HG03060 (cell line): ENCODE results near the gene PPP1R3G.
"Not testable (repeated sequence)": the region's sequence is repeated elsewhere in the genome, so short reads cannot be mapped to it uniquely, and the experiment has no call there.

Experiments
- ATAC-seq: cut with Tn5 transposase; IDR thresholded peaks from one replicate; pipeline ENCODE4 v1.9.1; 2021; ENCODE audit warnings: low read depth, moderate number of reproducible peaks; ENCODE audit not compliant: unreplicated experiment

The PPP1R3G gene

DNA sequence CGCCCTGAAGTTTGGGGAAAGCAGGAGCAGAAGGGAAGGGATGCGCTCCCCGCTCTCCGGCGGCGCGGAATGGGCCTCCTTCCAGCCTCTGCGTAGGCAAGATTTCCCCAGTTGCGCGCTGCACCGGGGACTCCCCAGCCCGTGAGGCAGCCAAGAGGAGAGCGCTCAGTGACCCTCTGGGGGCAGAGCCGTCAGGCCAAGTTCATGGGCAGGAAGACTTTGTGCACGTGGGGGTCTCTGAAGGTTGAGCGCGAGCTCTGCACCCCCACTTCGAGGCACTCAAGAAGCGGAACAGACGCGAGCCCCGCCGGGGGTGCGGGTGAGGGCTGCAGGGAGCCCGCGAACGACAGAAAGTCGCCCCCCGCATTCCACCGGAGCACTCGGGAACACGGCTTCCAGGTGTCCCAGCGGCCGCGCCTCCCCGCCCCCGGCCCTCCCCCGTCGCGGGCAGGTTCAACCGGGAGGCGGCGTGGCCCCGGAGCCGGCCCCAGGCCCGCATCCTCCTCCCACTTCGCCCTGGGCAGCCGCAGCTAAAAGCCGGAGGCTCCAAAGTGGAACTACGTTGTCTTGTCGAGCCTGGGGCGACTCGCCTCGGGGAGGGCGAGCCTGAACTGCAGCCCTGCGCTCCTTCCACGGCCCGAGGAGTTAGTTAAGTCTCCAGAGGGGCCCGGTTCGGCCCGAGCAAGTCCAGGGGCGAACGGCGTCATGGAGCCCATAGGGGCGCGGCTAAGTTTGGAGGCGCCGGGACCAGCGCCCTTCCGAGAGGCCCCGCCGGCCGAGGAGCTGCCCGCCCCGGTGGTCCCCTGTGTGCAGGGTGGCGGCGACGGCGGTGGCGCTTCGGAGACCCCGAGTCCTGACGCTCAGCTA, at the start of gene PPP1R3G:
PPP1R3G (plus strand) TSS at position 561 of the 867 bp plus-strand sequence; CDS start at position 706, 145 bp downstream.
- no peak for ATAC-seq

DNA sequence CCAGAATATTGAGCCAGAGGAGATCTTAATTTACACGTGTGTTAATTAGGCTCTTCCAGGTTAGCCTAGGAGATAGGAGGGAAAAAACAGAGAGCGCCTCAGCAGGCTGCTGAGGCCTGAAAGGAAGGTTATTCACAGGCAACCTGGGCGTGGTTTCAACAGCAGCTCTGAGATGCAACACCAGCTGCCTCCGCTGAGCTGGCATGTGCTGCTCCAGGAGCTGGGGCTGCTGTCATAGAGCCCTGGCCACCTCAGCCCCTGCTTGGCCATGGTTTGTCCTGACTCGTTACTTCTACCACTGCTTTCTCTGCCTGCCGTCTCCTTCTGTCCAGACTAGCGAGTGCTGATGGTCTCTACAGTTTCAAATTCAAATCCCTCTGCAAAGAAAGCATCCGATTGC, 48.9 kb upstream of the PPP1R3G start:
- no peak for ATAC-seq

- no peak for ATAC-seq
Measured at GRCh38 chr6:5041955-5042354, 43.2 kb upstream of the PPP1R3G start.

DNA sequence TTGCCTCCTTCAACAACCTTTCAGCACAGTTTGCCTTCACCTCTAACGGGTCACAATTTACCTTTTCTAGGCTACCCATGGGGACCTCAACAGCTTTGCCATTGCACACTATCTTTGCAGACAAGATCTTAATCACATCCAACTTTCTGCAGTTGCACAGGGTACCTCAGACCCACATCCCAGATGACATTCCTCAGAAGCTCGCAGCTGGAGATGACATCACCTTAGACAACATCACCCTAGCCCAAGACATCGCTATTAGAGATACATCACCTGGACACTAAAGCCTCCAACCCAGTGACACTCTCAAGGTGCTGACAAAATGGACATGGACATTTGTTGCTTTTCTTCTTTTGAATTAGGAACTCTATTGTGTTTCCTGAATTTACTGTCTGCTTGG, 42.7 kb upstream of the PPP1R3G start:
- no peak for ATAC-seq

DNA sequence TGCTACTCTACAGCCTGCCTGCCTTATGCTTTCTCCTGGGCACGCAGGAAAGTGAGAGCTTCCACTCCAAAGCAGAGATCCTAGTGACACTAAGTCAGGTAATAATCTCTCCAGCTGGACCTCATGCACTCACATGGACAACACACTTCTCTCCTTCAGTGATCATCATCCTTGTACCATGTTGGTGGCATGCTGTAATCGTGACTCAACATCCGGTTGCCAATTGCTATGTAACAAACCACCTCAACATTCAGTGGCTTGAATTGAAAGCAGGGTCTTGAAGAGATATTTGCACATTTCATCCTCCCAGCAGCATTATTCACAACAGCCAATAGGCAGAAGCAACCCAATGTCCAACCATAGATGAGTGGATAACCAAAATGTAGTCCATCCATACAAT, 40.3 kb upstream of the PPP1R3G start:
- no peak for ATAC-seq

DNA sequence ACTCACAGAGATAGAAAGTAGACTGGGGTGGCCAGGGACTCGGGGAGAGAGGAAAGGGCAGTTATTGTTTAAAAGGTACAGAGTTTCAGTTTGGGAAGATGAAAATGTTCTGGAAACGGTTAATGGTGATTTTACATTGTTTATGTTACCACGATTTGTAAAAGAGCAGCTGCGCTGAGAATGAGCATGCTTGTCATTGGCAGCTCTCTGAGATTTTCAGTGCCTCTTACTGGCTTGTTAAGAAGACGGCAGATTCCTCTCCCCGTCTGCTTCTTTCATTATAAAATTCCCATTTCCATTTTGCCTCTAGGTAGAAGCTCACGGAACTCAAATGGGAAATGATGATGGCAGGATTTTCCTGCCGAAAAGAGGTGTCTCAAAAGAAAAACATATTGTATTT, 39.7 kb upstream of the PPP1R3G start:
- no peak for ATAC-seq

DNA sequence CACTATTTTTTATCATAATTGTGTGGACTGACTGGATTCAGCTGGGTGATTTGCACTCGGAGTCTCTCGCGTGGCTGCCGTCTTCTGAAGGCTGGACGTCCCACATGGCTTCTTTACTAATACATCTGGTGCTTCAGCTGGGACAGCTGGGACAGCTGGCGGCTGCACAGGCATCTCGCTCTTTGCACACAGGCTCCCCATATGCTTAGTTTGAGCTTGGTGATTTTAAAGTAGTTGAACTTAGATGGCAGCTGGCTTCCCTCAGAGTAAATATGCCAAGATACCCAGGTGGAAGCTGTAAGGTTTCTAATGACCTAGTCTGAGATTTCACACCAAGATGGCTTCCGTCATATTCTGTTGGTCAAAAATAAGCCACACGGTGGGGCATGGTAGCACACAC, 38.7 kb upstream of the PPP1R3G start:
- no peak for ATAC-seq

DNA sequence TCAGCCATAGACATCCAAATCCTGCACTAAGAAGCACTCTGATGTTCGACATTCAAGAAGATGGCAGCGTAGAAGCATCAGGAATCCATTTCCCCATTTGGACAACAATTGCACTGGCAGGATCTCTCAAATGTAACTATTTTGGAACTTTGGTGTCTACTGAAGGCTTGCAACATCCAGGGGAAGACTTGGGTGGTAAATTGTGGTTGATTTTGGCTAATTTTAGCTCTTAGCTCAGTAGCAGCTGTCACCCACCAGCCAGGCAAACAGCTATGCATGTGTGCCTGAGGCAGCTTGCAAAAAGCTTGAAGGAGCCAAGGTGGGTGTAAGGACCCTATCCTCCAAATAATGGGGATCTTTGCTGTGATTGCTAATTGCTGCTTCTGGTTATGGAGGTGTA, 35.1 kb upstream of the PPP1R3G start:
- no peak for ATAC-seq

- no peak for ATAC-seq
Measured at GRCh38 chr6:5051394-5051793, 33.7 kb upstream of the PPP1R3G start.

DNA sequence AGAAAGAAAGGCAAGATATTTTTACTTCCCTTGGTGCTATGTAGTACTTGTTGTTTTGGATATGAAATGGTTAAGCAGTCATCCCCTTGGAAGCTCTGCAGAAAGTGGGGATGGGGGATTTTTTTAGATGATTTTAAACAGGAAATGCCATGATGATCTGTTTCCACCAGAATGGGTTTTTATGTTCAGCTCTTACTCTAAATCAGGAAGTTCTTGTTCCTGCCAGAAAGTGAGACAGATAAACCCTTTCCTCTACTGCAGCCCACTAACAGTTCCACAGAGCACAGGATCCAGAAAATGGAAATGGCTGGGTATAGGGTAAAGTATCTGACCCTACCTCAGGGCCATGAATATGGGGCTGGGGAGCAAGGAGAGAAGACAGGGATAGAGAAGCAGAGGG, 32.1 kb upstream of the PPP1R3G start:
- ATAC-seq: no peak

DNA sequence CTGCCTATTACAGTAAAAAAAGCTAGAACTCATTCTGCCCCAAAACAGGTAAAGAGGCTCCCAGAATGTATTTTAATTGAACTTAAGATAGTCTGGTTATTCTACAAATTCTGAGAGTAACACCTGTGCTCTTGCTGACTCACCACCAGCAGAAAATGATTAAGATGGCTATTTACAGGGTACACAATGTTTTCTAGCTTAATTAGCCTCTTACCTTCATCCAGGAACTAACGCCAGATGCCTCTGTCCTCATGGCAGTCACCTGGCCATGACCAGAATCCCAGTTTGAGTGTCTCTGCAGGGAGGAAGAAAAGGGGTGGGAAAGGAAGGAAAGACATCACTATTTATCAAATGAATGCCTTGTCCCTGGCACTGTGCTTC, 31.3 kb upstream of the PPP1R3G start:
- ATAC-seq: no peak

DNA sequence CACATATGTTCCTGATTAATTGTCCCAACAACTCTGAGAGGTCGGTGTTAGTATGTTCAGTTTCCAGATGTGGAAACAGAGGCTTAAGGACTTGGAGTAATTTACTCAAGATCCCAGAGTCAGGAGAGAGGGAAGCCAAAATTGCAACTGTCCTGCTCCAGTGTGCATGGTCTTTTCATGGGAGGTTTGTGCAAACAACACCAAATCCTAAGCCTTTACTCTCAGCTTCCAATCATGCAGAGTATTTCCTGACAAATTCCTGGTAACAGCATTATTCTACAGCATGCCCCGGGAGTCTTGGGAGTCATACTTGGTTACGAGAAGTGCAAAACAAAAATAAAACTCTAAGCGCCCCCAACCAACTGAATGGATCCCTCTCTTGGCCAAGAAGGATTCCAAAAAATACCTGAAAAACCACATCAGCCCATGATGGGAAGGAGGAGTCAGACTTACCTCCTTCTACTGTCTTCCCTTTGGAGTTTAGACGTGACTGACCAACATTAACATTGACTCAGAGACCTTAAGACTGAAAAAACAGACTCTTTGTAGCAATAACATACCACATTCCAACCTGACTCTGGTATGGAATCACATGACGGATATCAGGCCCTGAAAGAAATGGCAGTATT, 30.8 kb upstream of the PPP1R3G start:
- ATAC-seq: no peak

DNA sequence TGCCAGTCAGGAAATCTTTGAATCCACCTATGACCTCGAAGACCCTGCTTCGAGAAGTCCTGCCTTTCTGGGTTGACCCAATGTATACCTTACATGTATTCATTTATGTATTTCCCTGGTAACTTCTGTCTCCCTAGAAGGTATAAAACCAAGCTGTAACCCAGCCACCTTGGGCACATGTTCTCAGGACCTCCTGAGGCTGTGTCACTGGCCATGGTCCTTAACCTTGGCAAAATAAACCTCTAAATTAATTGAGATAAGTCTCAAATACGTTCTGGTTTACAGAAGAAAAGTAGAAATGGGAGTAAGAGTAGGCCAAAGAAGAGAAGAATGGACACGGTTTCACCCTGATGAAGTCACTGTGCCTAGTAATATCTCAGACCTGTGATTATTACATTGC, 30.0 kb upstream of the PPP1R3G start:
- ATAC-seq: no peak

GRCh38 chr6:5058254-5058653, 26.9 kb upstream of the PPP1R3G start:
- ATAC-seq: no peak

DNA sequence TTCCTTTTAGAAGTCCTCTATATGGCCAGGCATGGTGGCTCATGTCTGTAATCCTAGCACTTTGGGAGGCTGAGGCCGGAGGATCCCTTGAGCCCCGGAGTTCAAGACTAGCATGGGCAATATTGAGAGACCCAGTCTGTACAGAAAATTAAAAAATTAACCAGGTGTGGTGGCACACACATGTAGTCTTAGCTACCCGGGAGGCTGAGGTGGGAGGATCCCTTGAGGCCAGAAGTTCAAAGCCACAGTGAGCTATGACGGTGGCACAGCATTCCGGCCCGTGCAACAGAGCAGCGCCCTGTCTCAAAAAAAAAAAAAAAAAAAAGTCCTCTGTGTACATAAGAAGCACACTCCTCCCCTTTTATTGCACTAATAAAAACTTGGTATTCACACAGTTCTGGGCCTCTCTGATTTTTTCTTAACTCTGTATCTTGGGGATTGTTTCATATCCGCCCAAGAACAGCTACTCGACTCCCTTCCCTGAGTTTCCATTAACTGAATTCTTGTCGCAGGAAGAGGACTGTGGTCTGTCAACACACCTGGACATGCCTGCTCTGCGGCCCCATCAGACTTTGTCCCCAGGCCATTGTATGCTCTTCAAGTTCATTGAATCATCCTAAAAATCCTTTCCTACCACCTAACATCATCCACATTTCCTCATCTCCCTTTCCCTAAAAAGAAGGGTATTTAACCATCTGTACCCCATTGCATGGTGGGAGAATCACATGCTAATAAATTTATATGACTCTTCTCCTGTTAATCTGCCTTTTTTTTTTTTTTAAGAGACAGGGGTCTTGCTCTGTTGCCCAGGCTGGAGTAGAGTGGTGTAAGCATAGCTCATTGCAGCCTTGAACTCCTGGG, 25.9 kb upstream of the PPP1R3G start:
- ATAC-seq: no peak

DNA sequence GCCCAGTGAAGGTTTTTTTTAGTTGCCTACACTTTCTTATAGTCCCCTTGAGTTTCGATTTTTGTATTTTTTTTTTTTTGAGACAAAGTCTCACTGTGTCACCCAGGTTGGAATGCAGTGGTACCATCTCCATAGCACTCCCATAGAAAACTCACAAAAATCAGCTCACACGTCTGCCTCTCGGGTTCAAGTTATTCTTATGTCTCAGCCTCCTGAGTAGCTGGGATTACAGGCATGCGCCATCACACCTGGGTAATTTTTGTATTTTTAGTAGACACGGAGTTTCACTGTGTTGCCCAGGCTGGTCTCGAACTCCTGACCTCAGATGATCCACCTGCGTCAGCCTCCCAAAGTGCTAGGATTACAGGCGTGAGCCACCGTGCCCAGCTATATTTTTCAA, 24.7 kb upstream of the PPP1R3G start:
- ATAC-seq: not testable (repeated sequence)

GRCh38 chr6:5061152-5061551, 24.0 kb upstream of the PPP1R3G start:
- ATAC-seq: no peak

GRCh38 chr6:5063617-5064016, 21.5 kb upstream of the PPP1R3G start:
- ATAC-seq: no peak

DNA sequence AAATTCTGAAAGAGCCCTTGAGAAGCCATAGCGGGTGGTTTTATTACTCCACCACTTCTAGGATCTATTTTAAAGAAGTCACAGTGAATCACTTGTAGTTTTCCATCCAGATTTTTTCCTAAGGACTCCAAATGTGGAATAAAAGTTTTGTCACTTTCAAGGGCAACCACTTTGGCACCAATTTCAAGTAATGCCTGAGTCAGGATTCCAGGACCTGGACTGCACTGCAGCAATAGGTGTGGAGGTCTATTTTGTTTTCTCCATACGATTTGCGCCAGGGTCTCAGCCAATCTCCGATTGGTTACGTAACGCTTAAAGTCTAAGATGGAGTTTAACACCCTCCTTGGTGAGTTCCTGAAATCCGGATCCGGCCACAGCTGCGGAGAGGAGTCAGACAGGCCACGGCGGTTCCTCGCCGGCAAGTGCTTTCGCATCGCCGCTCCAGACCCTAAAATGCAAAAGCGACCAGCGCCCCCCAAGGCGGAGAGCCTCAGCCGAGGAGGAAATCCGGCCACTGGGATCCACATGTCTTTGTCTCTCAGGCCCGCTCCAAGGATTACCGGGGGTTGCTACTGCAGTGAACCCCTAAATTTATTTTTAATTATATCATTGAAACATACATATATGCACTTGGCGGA, 18.6 kb upstream of the PPP1R3G start:
- no peak for ATAC-seq

- no peak for ATAC-seq
Measured at GRCh38 chr6:5067305-5067704, 17.8 kb upstream of the PPP1R3G start.
